ENCODE data around the gene SBF2.
"Not testable (repeated sequence)": the region's sequence is repeated elsewhere in the genome, so short reads cannot be mapped to it uniquely, and the experiment has no call there.

The SBF2 gene

DNA sequence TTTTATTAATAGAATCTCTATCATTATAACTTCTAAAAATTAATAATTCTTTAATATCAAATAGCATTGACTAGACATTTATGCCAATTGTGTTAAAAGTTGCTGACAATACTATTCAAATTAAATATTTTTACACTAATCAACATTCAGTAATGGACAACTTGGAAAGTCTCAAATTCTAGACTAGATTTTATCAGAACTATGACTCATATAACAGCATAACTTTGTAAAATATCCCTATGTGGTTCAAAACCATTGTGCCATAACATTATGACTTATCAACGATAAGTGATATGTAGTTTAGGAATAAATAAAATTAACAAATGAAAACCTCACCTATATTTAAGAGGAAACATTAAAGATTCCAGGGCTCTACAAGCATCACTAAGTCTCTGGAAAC, 291.8 kb downstream of the SBF2 start:
- no peak for DNase-seq

DNA sequence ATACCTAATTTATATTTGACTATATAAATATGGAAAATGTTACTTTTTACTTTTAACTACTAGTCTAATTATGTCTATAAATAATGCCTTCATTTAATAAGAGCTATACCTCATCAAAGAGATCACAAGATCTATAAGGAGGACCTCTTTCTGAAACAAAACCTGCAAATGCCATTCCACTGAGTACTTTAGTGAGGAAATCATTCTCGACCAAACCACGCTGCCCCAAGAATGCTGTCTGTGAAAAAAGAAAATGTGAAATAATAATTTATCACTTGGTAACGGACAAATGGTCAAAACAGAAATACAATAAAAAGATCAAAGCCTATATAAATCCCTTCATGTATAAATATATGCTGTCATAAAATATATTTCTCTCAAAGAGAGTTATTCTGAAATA, 301.7 kb downstream of the SBF2 start:
- DNase-seq: peak; percentile 62

DNA sequence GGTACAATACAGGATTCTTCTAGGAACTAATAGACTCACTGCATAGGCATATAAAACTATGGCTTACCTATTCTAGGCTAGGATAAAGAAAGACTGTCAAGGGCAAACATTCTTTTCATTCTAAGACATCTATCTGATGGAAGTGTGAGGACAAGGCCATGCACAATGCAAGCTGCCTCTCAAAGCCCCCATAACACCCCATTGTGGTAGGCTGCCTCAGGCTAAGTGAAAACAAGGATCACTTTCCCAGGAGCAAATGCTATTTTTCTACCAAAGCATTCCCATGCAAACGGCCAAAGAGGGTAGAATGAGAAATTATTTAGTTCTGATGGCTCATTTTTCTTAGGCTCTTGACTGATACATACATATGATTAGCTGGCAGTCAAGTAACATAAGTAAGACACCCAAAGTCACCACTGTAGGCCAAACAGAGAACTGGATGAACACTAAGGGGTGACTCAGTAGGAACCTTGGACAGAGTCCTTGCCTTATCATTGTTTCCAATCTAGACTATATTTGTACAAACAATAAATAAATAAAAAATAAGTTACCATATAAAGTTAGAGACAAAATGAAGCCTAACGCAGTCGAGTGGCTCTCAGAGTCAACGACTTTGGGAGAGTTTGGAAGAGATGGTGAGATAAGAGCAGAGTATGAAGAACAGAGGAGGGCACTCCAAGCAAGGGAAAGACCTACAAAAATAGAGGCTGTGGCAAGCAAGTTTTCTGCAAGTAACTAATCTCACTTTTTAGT, 303.6 kb downstream of the SBF2 start:
- DNase-seq: peak; percentile 18

DNA sequence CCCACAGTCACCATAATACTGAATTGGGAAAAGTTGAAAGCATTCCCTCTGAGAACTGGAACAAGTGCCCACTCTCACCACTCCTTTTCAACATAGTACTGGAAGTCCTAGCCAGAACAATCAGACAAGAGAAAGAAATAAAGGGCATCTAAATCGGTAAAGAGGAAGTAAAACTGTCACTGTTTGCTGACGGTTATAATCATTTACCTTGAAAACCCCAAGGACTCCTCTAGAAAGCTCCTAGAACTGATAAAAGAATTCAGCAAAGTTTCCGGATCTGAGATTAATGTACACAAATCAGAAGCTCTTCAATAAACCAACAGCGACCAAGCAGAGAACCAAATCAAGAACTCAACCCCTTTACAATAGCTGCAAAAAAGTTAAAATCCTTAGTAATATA, 306.7 kb downstream of the SBF2 start:
- DNase-seq: not testable (repeated sequence)

DNA sequence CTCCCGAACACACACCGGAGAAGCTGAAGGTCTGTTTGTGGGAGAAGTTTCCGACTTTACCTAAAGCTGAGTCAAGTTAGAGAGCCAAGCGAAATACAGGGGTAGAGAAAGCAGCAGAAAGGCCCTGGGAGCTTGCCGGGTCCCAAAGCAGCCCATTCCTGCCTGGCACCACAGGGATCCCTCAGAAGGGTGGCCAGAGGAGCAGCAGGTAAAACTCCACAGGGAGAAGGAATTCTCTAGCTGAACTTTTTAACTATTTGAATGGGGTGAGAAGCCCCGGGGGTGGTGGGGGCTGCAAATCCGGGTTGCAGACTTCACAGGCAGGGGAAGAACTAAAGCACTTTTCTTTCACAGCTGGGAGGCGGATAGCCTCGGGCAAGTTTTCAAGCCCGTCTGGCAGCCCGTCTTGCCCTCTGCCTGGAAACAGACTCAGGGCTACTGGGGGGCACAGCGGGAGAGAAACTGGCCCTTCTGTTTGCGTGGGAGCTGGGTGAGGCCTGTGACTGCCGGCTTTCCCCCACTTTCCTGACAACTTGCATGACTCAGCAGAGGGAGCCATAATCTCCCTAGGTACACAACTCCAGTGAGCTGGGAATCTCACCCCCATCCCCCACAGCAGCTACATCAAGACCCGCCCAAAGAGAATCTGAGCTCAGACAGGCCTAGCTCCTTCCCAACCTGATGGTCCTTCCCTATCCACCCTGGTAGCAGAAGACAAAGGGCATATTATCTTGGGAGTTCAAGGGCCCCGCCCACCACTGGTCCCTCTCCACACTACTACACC, 311.0 kb downstream of the SBF2 start:
- DNase-seq: peak; percentile 56

DNA sequence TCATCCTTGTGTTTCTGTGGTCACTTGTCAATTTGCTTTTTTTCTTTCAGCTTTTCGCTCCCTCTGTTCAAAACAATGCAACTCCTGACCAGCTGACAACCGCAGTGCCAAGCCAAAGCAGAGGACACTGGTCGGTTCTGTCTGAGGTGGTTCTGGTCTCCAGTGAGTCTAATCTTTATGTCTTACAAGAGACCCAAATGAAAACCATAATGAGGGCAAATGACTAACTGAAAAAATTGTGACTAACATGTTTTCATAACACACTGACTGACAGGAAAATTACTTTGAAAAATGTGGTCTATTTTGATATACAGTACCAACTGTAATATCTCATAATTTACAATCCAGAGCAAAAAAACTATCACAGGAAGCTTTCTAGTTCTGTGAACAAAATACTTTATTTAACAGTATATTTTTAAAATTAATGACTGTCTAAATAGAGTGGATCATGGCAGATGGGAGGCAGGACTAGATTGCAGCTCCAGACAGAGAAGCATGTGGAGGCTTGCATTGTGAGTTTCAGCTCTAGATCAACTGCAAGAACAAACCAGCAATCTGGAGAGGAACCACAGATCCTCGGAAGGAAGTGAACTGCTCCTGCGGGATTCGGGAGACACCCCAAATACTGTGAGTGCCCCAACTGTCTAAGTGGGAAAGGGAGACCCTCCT, 311.8 kb downstream of the SBF2 start:
- DNase-seq: peak; percentile 23

DNA sequence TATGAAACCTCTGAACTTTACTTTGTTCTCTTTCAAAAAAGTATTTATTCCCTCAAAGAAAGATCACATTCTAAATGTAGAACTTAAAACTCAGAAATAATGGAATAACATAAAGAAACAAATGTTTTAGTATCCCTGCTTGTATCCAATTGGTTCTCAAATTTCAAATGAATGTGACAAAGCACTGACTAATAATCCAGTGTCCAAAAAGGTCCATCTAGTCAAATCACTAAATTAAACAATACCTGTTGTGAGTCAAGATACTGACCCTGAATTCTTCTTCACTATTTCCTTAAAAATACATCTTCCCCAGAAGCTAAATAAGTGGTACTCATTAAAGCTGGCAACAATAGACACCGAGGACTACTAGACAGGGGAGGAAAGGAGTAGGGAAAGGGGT, 313.1 kb downstream of the SBF2 start:
- no peak for DNase-seq

DNA sequence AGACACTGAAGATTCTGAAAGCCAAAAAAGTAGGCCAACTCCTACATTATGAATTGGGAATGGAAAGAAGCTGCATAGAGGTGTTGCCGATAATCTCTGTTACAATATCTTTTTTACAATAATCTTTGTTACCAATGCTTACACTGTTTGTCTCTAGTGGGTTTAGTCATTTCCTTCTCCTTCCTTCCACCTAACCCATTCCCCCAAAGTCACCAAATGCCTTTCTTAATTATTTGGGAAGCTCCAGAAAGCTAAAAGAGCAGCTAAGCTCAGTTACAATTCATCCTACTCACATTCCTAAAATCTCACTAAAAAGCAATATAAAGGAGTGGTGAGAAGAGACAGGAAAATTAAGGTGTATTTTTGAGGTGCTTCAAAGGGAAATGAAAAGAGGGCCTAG, 316.5 kb downstream of the SBF2 start:
- no peak for DNase-seq

DNA sequence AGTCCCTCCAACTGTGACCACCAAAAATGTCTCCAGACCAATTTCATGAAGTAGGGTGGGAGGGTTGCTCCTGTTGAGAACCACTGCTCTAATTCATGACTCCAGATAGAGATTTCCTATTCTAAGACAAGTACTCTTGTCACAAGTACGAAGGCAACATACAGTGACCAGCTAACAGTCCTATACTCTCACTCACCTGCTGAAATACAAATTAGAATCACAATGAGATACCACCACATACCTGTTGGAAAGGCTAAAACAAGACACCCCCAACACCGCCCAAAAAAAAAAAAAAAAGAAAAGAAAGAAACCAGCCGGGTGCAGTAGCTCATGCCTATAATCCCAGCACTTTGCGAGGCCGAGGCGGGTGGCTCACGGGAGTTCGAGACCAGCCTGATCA, 319.6 kb downstream of the SBF2 start:
- DNase-seq: no peak

DNA sequence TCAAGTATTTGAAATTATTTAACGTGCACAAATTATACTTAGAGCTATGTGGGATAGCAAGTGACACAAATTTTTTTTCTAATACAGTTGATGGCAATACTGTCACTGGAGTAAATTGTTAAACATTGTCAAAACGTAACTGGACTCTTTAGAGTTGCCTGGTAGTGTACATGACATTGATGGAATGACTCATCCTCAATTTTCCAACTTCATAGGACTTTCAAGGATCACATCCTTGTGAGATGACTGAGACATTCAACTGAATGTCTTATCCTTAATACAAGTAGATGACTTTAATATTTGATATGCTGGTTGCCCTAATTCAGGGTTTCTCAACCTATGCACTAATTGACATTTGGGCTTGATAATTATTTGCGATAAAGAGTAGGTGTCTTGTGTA, 320.1 kb downstream of the SBF2 start:
- DNase-seq: peak; percentile 37

DNA sequence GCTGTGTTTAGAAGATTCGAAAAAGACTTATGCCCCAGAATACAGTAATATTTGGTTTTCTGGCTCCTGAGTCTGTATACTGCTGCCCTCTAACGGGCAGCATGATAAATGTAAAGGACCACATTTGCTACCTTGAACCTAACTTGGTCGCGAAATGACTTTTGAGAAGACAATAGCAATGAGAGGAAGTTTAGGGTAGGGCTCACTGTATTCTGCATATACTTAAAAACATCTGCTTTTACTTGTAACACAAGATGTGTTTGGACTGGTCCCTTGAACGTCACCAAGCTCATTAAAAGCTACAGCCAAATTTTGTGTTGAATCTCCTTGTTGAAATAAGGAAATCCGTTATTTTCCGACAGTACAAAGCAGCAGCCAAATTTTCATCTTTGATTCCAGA, 321.0 kb downstream of the SBF2 start:
- DNase-seq: peak; percentile 69

DNA sequence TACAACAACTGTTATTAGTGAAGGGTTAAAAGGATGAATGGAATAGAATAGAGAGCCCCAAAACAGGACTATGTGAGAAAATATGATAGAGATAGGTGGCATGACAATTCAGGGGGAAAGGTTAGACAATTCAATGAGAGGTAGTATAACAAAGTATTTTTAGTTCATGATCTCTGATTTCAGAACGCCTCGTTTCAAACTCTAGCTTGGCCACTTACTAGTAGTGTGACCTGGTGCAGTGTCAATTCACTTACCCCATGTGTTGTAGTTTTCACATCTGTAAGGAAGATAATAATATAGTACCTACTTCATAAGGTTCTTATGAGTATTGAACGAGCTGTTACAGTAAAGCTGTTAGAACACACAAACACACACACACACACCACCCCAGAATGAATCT, 322.1 kb downstream of the SBF2 start:
- no peak for DNase-seq

DNA sequence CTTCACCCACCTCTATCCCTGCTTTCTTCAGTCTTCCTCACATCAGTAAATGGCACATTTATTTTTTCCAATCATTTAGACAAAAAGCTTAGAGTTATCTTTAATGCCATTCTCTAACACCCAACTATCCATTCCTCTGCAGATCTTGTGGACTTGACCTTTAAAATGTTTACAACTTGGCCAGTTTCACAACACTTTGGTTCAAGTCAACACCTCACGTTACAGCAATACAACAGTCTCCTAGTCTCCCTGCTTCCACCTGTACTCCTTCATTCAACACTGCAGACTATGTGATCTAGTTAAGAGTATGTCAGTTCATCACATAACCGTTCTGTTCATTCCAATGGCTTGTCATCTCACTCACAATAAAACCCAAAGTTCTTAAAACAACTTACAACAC, 325.0 kb downstream of the SBF2 start:
- DNase-seq: no peak

DNA sequence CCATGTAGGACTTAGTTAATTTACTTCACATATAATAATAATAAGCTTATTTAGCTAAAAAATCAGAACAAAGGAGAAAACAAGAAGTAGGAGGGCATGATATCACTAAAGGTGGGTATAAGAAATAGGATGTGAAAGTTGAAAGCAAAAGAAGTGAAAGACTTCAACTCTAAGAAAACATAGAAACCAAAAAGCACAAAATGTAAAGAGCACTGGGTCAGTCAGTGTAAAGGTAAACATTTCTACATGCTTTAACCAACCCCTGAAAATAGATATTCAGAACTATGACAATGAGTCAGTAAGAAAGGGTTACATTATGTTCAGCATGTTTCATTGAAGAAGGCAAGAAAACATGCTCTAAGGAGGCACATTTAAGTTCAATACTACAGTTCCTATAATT, 331.3 kb downstream of the SBF2 start:
- no peak for DNase-seq

DNA sequence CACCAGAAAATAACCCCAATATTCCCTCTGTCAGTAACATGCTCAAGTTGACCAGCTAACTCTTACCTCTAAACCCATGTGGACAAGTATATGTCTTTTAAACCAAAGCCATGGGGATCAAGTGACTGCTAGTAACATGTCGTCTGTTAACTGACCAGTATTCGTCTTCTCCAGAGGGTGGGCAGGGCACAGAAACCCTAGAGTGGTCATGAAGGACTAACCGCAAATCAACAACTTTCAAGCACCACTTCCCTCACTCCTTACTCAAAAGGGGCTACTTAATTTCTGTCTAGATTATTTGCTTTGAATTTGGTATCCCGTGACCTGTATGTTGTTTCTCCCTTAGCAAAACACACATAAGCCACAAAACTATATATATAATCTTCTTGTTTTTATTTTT, 336.9 kb downstream of the SBF2 start:
- no peak for DNase-seq

DNA sequence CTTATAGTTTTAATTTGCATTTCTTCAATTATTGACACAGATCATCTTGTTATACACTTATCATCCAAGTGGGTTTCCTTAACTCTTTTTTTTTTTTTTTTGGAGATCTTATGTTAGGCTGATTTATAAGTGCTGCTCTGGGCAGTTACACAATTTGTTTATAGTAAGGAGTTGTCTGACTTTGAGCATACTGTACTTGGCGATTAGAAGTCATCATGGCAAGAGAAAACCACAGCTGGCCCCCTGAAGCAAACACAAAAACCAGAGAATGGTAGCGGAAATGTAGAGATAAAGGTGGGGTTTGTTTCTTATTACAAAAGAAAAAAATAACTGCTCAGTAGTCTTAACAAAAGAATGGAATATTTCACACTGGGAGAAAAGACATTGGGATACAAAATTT, 337.5 kb downstream of the SBF2 start:
- no peak for DNase-seq

DNA sequence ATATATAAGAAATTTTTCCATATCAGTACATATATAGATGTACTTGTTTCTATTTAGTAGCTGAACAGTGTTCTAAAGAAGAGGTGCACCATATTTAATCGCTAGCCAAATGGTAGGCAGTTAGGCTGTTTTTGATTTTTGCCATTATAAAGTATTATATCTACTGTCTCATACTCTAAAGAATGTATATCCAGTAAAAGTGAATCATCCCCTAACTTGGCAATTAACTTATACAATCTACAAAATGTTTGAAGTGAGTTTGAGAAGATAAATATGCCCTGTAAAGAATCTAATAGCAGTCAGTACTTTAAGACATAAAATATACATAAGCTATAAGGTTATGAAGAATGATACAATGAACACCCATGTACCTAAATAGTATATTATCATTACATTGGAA, 338.6 kb downstream of the SBF2 start:
- DNase-seq: peak; percentile 56

DNA sequence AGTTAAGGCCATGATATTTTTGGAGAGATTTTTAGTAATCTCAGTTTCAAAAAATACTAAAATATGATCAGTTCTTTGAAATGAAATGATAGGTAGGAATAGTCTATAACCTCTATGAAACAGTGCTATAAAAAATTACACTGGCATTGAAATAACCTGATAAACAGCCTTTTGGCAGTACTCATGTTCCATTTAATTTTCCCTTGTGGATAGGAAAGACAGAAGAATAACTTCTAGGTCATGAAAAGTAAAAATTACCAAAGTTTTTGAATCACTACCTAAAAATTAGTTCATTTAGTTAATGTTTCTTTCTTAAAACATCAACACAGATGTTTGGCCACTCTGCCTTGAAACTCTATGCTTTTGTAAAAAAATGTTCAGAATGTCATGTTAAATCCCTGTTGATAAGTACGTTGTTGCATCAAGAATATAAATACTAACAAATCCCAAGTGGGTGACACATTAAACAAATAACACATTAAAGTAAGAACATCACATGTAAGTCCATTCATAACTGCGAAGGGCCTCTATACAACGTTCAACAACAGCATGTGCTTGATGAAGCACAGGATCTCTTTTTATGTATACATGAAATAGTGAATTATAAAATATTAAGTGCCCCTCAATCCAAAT, 339.9 kb downstream of the SBF2 start:
- peak; percentile 21 for DNase-seq

DNA sequence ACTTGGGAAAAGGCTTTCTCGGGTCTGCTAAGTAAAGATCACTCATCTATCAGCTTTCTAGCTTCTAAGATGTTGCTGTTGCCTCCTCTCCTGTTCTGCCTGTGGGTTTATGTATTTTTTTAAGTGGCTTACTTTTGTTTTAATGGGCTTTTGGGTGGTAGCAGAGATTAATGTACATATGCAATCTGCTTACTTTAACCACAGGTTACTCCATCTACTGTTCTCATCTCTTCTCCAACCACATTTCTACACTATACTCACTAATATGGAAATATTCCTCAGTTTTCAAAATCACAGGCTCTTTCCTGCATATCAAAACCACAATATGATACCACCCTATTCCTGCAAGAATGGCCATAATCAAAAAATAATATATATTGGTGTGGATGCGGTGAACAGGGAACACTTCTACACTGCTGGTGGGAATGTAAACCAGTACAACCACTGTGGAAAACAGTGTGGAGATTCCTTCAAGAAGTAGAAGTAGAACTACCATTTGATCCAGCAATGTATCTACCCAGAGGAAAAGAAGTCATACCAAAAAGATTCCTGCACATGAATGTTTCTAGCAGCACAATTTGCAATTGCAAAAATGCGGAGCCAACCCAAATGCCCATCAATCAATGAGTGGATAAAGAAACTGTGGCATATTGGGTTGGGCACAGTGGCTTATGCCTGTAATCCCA, 341.4 kb downstream of the SBF2 start:
- no peak for DNase-seq

DNA sequence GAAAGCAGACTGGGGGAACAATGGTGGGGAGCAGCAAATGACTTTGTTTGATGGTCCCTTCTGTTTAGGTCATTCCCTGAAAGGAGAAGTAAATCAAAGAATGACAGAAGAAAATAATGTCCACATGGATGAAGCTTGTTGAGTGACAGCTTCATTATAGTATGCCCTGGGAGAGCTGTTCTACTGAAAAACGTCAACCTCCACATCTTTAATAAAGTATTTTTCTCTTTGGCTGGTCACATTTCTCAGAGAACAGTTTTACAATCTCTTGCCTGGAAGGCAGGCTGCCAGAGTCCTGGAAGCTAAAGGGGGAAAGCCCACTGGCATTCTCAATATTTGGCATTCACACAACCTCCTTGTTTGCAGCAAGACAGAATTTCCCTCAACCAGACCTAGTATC, 342.2 kb downstream of the SBF2 start:
- peak; percentile 54 for DNase-seq

DNA sequence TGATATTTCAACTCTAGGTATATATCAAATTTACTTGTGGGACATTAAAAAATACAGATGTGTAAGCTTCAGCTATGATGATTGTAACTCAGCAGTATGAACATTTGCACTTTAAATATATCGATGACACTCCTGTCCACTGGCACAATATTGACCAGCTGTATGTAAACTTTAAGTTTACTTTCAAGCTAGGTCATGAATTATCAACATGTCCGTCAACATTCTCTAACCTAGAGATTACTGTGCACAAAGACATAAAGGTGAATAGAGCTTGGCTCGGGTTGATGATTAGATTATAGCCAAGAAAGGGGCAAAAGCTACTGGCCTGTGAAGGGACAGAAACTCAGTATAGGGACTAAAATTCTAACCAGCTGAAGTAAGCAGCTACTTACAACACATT, 343.6 kb downstream of the SBF2 start:
- no peak for DNase-seq

DNA sequence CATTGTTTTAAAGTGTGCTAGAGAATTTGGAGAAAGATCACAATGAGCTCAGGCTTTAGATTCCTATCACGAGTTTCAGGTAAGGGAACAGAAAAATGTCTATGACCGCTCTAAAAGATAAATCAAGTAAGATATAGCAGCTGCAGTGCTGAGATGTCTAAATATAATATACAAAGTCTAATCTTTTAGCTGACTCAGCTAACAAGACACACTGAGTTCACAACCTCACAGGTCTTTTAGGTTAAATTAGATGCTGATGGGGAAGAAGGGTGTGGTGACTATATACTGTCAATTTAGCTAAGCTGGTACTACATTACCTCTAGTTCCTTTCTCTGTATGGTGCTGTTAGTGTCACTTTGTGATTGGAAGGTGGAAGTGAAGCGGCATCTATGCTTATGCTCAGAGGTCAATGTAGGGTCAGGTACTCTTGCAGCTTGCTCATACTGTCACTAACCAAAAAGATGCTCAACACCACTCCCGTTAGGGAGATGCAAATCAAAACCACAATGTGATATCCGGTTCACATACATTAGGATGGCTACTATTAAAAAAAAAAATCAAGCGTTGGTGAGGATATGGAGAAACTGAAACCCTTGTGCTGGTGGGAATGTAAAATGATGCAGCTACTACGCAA, 346.7 kb downstream of the SBF2 start:
- DNase-seq: no peak

Data from fibroblast of skin of abdomen (primary cell).